HG02798 (cell line): ENCODE results near the gene POLR2H.

Source experiments
- ATAC-seq: cut with Tn5 transposase; IDR thresholded peaks from one replicate; pipeline ENCODE4 v1.9.1; 2021; ENCODE audit warnings: mild to moderate bottlenecking; ENCODE audit not compliant: unreplicated experiment, poor library complexity

The POLR2H gene

DNA sequence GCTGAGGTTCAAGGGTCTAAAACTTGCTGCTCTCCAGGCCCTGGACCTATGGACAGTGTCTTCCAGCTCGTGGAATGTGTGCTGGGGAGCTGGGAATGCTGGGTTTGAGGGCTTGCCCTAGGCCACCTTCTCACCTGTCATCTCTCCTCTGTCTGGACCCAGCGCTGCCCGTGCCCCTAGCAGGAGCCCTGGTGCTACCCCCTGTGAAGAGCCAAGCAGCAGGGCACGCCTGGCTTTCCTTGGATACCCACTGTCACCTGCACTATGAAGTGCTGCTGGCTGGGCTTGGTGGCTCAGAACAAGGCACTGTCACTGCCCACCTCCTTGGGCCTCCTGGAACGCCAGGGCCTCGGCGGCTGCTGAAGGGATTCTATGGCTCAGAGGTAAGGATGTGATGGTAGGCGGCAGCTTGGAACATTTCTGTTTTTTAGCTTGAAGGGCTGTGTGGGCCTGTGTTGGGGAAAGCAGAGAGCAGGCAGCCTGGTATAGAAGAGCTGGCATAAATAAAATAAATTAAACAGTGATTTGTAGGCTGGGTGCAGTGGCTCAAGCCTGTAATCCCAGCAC, 23.4 kb downstream of the POLR2H start:
- ATAC-seq: no peak

GRCh38 chr3:184386047-184386806, 24.7 kb downstream of the POLR2H start:
- no peak for ATAC-seq

- no peak for ATAC-seq
Observed at GRCh38 chr3:184387174-184387714, 25.7 kb downstream of the POLR2H start.

DNA sequence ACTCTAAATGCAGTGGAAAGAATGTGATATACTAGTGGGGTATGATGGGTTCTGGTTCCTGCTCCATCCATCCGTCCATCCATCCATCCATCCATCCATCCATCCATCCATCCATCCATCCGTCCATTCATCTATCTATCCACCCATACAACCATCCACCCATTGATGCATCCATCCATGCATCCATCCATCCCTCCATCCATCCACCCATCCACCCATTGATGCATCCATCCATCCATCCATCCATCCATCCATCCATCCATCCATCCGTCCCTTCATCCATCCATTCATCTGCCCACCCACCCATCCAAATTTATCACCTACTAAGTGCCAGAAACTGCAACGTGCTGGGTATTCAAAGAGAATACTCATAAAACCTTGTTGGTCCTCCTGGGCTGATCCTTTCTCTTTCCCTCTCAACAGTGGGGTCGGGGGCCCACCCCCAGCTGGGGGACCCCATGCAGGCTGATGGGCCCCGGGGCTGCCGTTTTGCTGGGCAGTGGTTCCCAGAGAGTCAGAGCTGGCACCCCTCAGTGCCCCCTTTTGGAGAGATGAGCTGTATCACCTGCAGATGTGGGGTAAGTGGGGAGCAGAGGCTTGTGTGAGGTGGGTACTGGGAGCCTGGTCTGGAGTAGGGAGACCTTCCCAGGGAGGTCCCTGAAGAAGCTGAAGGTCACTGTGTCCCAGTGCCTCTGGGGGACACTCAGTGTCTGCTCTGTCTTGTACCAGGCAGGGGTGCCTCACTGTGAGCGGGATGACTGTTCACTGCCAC, 26.8 kb downstream of the POLR2H start:
- ATAC-seq: no peak

DNA sequence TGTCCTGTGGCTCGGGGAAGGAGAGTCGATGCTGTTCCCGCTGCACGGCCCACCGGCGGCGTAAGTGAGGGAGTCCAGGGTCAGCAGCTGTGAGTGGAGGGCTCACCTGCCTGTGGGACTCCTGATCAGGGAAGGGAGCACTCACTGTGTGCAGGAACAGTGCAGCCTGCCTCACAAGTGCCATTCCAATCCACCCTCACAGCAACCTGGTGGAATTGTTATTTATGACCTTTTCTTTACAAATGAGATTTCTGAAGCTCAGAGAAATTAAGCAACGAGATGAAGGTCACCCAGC, 27.4 kb downstream of the POLR2H start:
- ATAC-seq: no peak

DNA sequence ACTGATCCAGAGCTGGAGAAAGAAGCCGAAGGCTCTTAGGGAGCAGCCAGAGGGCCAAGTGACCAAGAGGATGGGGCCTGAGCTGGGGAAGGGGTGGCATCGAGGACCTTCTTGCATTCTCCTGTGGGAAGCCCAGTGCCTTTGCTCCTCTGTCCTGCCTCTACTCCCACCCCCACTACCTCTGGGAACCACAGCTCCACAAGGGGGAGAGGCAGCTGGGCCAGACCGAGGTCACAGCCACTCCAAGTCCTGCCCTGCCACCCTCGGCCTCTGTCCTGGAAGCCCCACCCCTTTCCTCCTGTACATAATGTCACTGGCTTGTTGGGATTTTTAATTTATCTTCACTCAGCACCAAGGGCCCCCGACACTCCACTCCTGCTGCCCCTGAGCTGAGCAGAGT, 27.9 kb downstream of the POLR2H start:
- no peak for ATAC-seq

- ATAC-seq: no peak
Observed at GRCh38 chr3:184389935-184390528, 28.5 kb downstream of the POLR2H start.

DNA sequence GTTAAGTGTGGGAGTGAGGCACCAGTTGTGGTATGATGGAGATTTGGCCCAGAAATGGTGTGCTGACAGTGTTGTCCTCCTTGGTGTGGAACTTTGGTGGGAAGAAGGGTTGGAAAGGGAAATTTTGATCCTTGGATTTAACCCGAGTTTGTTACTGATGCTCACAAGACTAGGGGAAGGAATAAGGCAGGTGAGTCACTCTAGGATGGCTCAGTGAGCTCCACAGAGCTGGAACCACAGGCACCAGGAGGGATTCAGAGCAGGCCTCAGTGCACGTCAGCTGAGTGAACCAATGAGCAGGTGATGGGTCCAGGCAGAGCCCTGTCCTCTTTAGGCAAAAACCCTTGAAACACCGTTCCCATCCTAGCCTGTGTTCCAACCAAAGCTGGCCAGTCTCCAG, 29.8 kb downstream of the POLR2H start:
- no peak for ATAC-seq

DNA sequence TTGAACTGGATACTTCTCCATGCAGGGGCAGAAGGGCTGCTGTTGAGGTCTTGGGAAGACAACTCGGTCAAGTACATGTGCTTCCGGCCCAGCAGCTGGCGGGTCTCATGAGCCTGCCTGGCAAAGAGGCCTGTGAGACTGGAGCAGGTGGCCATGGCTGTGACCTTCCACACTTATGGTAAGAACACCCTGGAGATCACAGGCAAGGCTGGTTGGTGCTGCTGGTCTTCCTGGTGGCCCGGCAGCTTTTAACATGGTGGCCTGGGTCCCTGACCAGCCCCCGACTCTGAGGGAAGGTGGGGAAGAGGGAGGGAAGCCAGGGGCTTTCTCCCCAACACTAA, 33.8 kb downstream of the POLR2H start:
- no peak for ATAC-seq

DNA sequence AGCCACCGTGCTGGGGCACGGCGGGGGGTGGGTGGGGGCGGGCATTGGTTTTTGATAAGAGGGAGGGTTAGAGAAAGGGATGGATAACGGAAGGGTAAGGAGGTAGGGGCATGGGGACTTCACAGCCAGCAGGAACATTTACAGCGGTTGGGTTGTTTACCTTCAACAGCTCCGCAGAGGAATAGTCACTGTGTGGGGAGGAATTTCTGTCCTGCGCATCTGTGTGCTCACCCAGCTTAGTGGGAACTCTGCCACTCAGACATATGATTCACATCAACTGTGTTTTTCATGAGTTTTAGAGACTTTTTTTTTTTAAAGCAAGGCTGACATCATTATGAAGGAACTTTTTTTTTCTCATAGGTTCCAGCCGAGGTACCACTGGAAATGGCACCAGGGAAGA, 37.9 kb downstream of the POLR2H start:
- ATAC-seq: no peak

DNA sequence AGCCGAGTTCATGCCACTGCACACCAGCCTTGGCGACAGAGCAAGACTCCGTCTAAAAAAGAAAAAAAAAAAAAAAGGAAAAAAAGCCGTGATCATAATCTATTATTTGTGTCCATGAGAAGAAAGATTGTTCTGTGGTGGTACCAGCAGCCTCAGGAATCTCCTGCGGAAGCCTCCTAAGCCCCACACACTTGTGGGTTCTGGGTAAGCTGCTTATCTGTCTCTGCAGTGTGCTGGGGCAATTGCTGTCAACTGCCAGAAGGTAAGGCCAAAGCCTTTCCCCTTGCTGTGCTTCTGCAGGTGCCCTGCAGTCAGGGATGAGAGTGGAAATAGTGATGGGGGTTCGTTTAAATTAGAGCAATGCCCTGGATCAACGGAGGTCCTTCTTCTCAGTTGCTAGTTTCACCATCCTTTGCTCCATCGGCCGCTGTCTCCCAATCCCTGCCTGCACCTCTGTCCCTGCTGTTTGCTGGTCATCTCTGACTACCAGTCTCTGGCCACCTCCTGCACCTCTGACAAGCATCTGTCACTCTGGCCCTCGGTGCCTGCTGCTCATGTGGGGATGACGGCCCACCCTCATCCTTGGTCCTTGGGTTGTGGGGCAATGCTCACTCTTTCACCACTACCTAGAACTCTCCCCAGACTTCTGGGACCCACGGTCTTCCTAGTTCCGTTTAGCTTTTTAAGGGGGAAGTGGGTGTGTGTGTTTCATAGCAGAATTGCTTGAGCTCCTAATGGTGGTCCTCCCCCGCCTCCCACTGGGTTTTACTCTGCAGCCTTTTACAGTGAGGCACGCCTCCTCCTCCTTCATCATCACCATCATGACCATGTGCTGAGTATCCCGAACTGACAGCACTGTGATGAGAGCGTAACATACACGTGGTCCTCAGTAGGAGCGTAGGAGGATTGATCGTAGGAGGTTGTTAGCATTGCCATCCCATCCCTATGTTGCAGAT, 43.8 kb downstream of the POLR2H start:
- no peak for ATAC-seq

- ATAC-seq: no peak
Observed at GRCh38 chr3:184409331-184409926, 47.9 kb downstream of the POLR2H start.

DNA sequence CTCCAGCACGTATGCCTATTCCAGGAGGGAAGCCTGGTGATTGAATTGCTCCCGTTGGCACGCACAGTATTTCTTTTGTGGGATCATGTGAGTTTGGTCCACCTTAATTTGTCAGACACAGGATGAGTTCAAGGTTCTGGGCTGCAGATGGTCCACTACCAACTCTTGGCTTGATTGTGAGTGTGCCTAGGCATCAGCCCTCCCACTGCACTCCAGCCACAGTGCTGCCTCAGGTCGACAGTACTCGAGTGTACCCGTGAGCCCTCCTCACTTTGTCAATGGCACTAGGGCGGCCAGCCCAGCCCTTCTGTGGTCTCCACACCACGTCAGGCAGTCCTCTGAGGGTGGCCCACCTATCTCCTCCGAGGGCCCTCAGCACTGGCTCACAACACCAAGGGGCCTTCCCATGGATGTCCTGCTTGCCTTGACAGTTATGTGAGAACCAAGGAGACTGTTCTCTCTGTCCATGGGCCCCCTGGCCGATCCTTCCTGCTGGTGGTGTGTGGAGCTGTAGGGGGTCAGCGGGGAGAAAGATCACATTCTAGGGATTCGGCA, 48.5 kb downstream of the POLR2H start:
- ATAC-seq: no peak

DNA sequence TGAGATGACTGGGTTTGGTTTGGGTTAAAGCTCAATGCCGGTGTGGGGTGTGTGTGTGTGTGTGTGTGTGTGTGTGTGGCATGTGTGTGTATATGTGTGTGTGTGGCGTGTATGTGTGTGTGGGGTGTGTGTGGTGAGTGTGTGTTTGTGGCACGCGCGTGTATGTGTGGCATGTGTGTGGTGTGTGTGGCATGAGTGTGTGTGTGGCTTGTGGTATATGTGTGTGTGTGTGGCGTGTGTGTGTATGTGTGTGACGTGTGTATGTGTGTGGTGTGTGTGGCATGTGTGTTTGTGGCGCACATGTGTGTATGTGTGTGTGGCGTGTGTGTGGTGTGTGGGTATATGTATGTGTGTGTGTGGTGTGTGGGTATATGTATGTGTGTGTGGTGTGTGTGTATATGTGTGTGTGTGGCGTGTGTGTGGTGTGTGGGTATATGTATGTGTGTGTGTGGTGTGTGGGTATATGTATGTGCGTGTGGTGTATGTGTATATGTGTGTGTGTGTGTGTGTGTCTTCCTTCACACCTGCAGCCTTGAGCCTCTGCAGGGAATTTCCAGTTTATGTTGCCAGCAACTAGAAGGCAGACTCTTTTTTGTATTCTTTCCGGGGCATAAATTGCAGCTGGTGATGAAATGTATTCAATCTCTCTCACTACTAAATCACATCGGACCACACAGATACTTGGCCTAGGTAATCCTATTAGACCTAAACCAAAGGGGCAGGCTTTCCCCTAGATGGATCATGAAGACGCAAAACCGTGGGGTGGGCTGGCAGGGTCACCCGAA, 53.1 kb downstream of the POLR2H start:
- ATAC-seq: no peak

- no peak for ATAC-seq
Observed at GRCh38 chr3:184415203-184415490, 53.6 kb downstream of the POLR2H start.

DNA sequence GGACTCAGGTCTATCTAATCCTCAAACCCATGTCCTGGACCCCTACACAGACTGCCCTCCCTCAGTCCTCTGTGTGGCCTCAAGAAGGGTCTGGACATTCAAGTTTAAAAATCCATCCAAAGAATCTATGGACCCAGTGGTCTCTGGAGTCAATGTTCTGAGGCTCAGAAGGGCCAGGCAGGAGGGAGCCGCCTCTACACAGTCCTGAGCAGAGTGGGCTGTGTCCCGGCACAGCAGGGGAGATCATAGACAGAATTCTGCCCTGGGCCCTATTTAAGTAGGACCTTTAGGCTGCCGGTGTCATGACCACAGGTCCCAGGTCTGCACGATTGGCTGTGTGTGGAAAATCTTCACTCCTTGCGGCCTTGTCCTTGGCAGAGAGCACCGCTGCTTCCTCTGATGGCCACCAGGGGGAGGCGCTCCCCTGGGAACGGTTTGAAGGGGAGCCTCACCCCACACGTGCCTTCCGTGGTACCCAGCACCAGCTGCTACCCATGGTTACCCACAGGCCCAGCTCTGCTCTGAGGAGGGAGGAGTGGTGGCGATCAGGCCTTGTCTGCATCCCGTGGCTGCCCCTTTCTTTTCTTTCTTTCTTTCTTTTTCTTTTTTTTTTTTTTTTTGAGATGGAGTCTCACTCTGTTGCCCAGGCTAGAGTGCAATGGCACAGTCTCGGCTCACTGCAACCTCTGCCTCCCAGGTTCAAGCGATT, 56.3 kb downstream of the POLR2H start:
- peak; percentile 87 for ATAC-seq
